ENCODE measurements around the gene PSENEN.

The PSENEN gene

GRCh38 chr19:35745328-35746086 is at the start of gene PSENEN, which contains the start of gene U2AF1L4:
Gene PSENEN (plus strand): TSS chr19:35745651. CDS start chr19:35745931, 280 bp downstream.
Gene U2AF1L4 (minus strand): TSS chr19:35745418. CDS start chr19:35745391, 27 bp downstream.
- peak; percentile 73 for DNase-seq (ENCODE audit: low spot score)

GRCh38 chr19:35695895-35696422 is 49.5 kb upstream of the PSENEN start:
- DNase-seq (ENCODE audit: low spot score): no peak

- no peak for DNase-seq (ENCODE audit: low spot score)
Observed at GRCh38 chr19:35696835-35697234, 48.6 kb upstream of the PSENEN start.

GRCh38 chr19:35702223-35703012 is 43.0 kb upstream of the PSENEN start:
- DNase-seq (ENCODE audit: low spot score): peak; percentile 96

GRCh38 chr19:35703343-35703742 is 42.1 kb upstream of the PSENEN start:
- DNase-seq (ENCODE audit: low spot score): peak; percentile 30

- DNase-seq (ENCODE audit: low spot score): peak; percentile 94
Observed at GRCh38 chr19:35704218-35704617, 41.2 kb upstream of the PSENEN start, which contains the start of gene ZBTB32. Gene ZBTB32 (plus strand): TSS chr19:35704558. CDS start chr19:35714627, 10,069 bp downstream.

- no peak for DNase-seq (ENCODE audit: low spot score)
Observed at GRCh38 chr19:35708391-35708790, 37.1 kb upstream of the PSENEN start.

GRCh38 chr19:35710784-35711723 is 34.4 kb upstream of the PSENEN start:
- DNase-seq (ENCODE audit: low spot score): no peak

GRCh38 chr19:35712567-35713505 is 32.6 kb upstream of the PSENEN start:
- DNase-seq (ENCODE audit: low spot score): no peak

GRCh38 chr19:35713506-35713850 is 32.0 kb upstream of the PSENEN start:
- no peak for DNase-seq (ENCODE audit: low spot score)

- no peak for DNase-seq (ENCODE audit: low spot score)
Observed at GRCh38 chr19:35713904-35714495, 31.5 kb upstream of the PSENEN start.

GRCh38 chr19:35714601-35715354 is 30.7 kb upstream of the PSENEN start:
- DNase-seq (ENCODE audit: low spot score): no peak

GRCh38 chr19:35715355-35715809 is 30.1 kb upstream of the PSENEN start:
- DNase-seq (ENCODE audit: low spot score): no peak

- peak; percentile 75 for DNase-seq (ENCODE audit: low spot score)
Observed at GRCh38 chr19:35715981-35716800, 29.3 kb upstream of the PSENEN start.

- peak; percentile 99 for DNase-seq (ENCODE audit: low spot score)
Observed at GRCh38 chr19:35716801-35717664, 28.4 kb upstream of the PSENEN start.

GRCh38 chr19:35717665-35718344 is 27.6 kb upstream of the PSENEN start, which contains the start of gene KMT2B:
Gene KMT2B (plus strand): TSS chr19:35718003. CDS start chr19:35718019, 16 bp downstream.
- DNase-seq (ENCODE audit: low spot score): peak; percentile 99

Measured in iPS-NIHi11 (cell line).